Stomach (tissue), 9 donors: ENCODE results near the gene SHANK1. TPM values are rescaled to one million over a fixed set of nuclear protein-coding genes. Genes with fewer than 3 reads are reported as not detected.

ENCODE experiments used
- DNase-seq, 2 donors: peaks; one replicate each; pipeline versions ENCODE4 v3.0.0 to v3.0.0-alpha.2; 2013 to 2019
- H3K27ac ChIP-seq, 5 donors: fragments of 200-600 bp in 4 of 5; sonication (generic) in 4 of 5; one replicate each; pipeline ENCODE4 v1.5.1; 2013 to 2019; ENCODE audit warnings: mild to moderate bottlenecking in 1 of 5, moderate library complexity in 1 of 5
- H3K27me3 ChIP-seq, 3 donors: fragments of 200-600 bp; sonication (generic); one replicate each; pipeline ENCODE4 v1.5.1; 2017 to 2019; ENCODE audit warnings: mixed run types in 1 of 3
- H3K36me3 ChIP-seq, 4 donors: fragments of 200-600 bp; sonication (generic); 1 replicate in 3 of 4; 2 replicates in 1 of 4; pipeline ENCODE4 v1.5.1; 2016 to 2019
- H3K4me1 ChIP-seq, 4 donors: fragments of 200-600 bp; sonication (generic); one replicate each; pipeline ENCODE4 v1.5.1; 2016 to 2019
- H3K4me3 ChIP-seq, 4 donors: fragments of 200-600 bp; sonication (generic) in 3 of 4; one replicate each; pipeline ENCODE4 v1.5.1; 2016 to 2019; ENCODE audit warnings: mild to moderate bottlenecking in 1 of 4
- H3K9me3 ChIP-seq, 4 donors: fragments of 200-600 bp; sonication (generic); one replicate each; pipeline ENCODE4 v1.5.1; 2016 to 2019
- EP300 ChIP-seq: sonication (generic); formaldehyde crosslinking; IDR thresholded peaks from one replicate; pipeline ENCODE4 v1.6.1; 2017; ENCODE audit warnings: antibody characterized with exemption
- POLR2A ChIP-seq, 4 donors: fragments of 450-650 bp; IDR thresholded peaks; one replicate each; pipeline ENCODE4 v1.6.1; 2016; ENCODE audit warnings: antibody characterized with exemption in 4 of 4, control low read depth in 2 of 4, mild to moderate bottlenecking in 1 of 4, moderate library complexity in 1 of 4
- POLR2AphosphoS5 ChIP-seq, 3 donors: sonication (generic); formaldehyde crosslinking; IDR thresholded peaks; one replicate each; pipeline ENCODE4 v1.6.1; 2016; ENCODE audit warnings: antibody characterized with exemption in 3 of 3
- WGBS, 5 donors: extraction: QIAGEN DNeasy Blood & Tissue Kit in 3 of 5; methylation state at CpG; one replicate each; pipeline versions ENCODE4 v1.1.5 to v1.1.7; 2013 to 2018; 5-methylcytosine and 5-hydroxymethylcytosine counted together
- intact Hi-C: fragments of 100-400 bp; cut with DNase I; formaldehyde crosslinking; loops from one replicate; pipeline ENCODE4 v1.15.1; 2023; ENCODE audit warnings: low total_unique reads
- polyA plus RNA-seq, 3 donors: library from polyadenylated mRNA; stranded (reverse); fragments of 200-250 nt; gene quantifications; one replicate each; pipeline ENCODE4 v1.2.3, GENCODE V29; 2013
- total RNA-seq, 5 donors: library from RNA; depleted of rRNA; stranded (reverse); fragments of >200 nt; gene quantifications; one replicate each; pipeline versions ENCODE4 v1.1.0 to v1.2.3, GENCODE V29; 2014 to 2016
- TF ChIP-seq, protein P1 (sequence below), 7 experiments: fragments of 450-650 bp in 4 of 7; fragments of 200-600 bp in 3 of 7; sonication (generic) in 3 of 7; IDR thresholded peaks; one replicate each; pipeline ENCODE4 v1.5.1; 2016 to 2019; ENCODE audit warnings: antibody characterized with exemption in 7 of 7, control low read depth in 2 of 7, mild to moderate bottlenecking in 1 of 7
- donor health status: healthy with polysubstance abuse.
- donor health status: Bipolar disorder and iron deficiency.
- donor health status: healthy.

The SHANK1 gene
- total and polyA plus RNA-seq, 8 donors = 0.15 to 1.5 (median 0.67) TPM; not detected in 4

DNA sequence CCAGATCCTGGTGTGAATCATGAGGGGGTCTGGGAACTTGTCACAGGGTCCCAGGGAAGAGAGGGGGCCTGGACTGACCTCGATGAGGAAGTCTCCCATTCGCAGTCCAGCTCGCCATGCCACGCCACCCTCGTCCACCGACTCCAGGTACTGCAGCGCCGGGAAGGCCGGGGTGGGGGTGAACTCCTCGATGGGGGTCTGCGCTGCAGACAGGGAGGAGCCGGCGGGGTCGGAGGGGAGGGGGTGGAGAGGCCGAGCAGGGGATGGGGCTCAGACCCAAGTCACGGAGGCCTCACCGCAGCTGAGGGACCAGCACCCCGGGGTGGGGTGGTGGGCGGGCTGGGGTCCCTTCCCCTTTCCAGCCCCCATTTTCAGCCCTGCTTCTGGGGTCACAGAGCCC, 30.8 kb downstream of the SHANK1 start:
- 55 to 82% (median 63%) methylated on average over 14 to 19 of the region's 19 CpGs for WGBS, 5 donors

DNA sequence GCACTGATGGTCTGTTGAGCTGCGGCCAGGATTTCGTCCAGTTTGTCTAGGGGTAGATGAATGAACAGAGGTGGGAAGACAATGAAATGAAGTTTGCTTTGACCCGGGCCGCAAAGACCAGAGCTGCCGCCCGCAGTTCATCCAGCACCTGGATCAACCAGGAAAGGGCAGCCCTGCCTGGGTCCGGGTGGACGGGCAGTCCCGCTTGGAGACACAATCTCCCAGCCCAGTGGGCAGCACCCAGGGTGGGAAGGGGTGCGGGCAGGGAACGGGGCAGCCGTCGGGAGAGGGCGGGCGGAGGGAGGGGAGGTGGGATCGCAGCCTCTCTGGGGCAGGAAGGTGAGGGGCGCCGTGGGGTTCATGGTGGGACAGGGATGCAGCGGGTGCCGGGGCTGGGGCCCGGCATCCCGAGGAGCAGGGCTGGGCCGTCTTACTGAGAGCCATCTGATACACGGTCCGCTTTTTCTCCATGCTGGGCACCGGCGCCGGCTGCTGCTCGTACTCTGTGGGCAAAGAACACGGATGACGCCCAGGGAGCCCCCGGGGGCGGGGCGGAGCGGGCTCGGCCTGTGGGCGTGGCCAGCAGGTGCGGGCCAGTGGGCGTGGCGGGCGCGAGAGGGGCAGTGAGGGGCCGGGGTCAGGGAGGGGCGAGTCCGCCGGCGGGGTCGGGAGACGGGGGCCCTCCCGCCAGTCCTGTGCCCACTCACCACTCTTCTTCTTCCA, 33.1 kb downstream of the SHANK1 start:
- Histone ChIP-seq H3K9me3 (no peaks in the 10 kb centered on the region), H3K27me3 (peaks cover 15 to 98% (median 47%) of the 10 kb centered on the region in 3 donors), H3K4me1 (no peaks in the 10 kb centered on the region), H3K36me3 (no peaks in the 10 kb centered on the region), H3K4me3 (no peak overlapping the region), H3K27ac (no peak overlapping the region)
- TF ChIP-seq EP300 (no peak), POLR2AphosphoS5 (IDR thresholded peaks at IDR 0.05) (no peak), POLR2A (IDR thresholded peaks at IDR 0.05) (no peak)
- TF ChIP-seq, protein P1, sequence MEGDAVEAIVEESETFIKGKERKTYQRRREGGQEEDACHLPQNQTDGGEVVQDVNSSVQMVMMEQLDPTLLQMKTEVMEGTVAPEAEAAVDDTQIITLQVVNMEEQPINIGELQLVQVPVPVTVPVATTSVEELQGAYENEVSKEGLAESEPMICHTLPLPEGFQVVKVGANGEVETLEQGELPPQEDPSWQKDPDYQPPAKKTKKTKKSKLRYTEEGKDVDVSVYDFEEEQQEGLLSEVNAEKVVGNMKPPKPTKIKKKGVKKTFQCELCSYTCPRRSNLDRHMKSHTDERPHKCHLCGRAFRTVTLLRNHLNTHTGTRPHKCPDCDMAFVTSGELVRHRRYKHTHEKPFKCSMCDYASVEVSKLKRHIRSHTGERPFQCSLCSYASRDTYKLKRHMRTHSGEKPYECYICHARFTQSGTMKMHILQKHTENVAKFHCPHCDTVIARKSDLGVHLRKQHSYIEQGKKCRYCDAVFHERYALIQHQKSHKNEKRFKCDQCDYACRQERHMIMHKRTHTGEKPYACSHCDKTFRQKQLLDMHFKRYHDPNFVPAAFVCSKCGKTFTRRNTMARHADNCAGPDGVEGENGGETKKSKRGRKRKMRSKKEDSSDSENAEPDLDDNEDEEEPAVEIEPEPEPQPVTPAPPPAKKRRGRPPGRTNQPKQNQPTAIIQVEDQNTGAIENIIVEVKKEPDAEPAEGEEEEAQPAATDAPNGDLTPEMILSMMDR (IDR thresholded peaks at IDR 0.05) = no peak
- intact Hi-C loops = no loop called here
- 11 to 20% (median 14%) methylated on average over 30 to 50 of the region's 50 CpGs for WGBS, 5 donors
- DNase-seq = no peak

More for the DNA sequence above, 30.8 kb downstream of the SHANK1 start:
- intact Hi-C loops = no loop called here
- DNase-seq = no peak
- Histone ChIP-seq H3K36me3 (no peaks in the 10 kb centered on the region), H3K27me3 (peaks cover 20 to 100% (median 62%) of the 10 kb centered on the region in 3 donors), H3K4me3 (no peak overlapping the region), H3K27ac (no peak overlapping the region), H3K4me1 (no peaks in the 10 kb centered on the region), H3K9me3 (no peaks in the 10 kb centered on the region)
- TF ChIP-seq EP300 = no peak
- no peak for TF ChIP-seq POLR2AphosphoS5 (IDR thresholded peaks at IDR 0.05)
- TF ChIP-seq, protein P1 (IDR thresholded peaks at IDR 0.05) = no peak
- no peak for TF ChIP-seq POLR2A (IDR thresholded peaks at IDR 0.05)

DNA sequence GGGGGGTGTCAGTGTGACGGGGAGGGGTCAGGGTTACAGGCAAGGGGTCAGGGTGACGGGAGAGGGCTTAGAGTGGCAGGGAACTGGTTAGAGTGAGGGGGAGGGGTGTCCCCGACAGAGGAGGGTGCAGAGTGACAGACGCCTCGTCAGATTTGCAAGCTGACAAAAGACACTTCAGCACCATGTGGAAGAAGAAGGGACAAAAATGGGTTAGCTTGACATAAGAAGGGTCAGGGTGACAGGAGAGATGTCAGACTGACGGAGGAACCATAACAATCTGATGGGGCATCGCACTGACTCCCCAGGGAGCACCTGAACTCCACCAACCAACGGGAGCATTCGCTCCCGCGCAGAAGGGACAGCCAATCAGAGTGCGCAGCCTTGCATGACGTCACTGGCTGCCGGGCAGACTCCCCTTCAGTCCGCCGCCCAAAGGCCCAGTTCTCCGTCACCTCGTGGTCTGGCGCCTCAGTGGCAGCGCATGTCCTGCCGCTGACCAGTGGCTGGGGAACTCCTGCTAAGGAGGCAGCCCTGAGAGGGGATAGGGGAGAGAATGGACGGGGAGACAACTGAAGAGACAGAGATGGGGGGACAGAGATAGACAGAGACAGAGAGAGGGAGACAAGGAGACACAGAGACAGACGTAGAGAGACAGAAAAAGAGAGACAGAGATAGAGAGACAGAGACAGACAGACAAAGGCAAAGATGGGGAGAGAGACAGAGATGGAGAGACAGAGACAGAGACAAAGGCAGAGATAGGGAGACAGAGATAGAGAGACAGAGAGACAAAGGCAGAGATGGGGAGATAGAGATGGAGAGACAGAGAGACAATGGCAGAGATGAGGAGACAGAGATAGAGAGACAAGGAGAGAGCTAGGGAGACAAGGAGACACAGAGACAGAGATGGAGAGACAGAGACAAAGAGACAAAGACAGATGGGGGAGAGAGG, 40.2 kb downstream of the SHANK1 start:
- H3K4me1 ChIP-seq = peaks cover 0 to 7% (median 3%) of the 10 kb centered on the region in 4 donors
- H3K27me3 ChIP-seq = peaks cover 0 to 93% (median 13%) of the 10 kb centered on the region in 3 donors
- H3K9me3 ChIP-seq = peaks cover 0 to 10% (median 7%) of the 10 kb centered on the region in 4 donors
- H3K4me3 ChIP-seq = no peak overlapping the region
- no peak for TF ChIP-seq POLR2A (IDR thresholded peaks at IDR 0.05)
- no peak overlapping the region for H3K27ac ChIP-seq
- 8 to 16% (median 14%) methylated on average over 23 of the region's 23 CpGs for WGBS, 5 donors
- no peaks in the 10 kb centered on the region for H3K36me3 ChIP-seq
- intact Hi-C loops = no loop called here
- DNase-seq = peak; percentile 79 to 89

DNA sequence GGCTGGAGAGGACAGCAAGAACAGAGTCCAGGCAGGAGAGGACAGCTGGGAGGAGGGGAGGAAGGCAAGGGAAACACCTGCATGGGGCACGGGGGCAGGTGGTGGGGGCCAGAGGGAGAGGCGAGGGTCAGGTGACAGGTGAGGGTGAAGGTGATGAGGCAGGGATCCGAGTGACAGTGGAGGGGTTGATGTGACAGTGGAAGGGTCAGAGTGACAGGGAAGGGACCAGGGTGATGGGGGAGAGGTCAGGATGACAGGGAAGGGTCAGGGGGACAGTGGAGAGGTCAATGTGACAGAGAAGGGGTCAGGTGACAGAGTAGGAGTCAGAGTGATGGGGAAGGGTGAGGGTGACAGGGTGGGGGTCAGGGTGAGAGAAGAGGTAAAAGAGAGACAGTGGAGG, 41.3 kb downstream of the SHANK1 start:
- Histone ChIP-seq H3K4me3 (no peak overlapping the region), H3K4me1 (peaks cover 0 to 7% (median 3%) of the 10 kb centered on the region in 4 donors), H3K27me3 (peaks cover 0 to 93% (median 13%) of the 10 kb centered on the region in 3 donors), H3K27ac (no peak overlapping the region), H3K9me3 (peaks cover 0 to 10% (median 7%) of the 10 kb centered on the region in 4 donors), H3K36me3 (no peaks in the 10 kb centered on the region)
- intact Hi-C loops = no loop called here
- WGBS, 5 donors = 43 to 59% (median 57%) methylated on average over 3 of the region's 3 CpGs
- no peak for DNase-seq
- TF ChIP-seq POLR2A (IDR thresholded peaks at IDR 0.05) = no peak

DNA sequence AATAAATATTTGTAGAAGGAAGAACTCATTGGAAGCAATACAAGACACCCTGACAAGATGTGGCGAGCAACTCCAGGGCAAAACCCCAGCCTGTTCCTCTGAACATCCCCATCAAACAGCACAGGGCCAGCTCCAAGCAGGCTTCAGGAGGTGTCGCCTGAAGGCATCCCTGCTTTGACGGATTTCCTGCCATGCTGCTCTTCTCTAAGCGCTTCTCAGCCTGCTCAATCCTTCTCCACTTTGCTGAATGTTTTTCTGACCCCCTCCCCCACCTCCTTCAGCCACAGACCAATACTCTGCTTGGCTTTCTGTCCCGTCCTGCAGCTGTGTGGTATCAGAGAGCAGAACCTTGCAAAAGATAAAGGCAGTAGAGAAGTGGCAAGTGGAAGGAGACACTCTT, 42.0 kb downstream of the SHANK1 start:
- WGBS, 5 donors = 39 to 49% (median 46%) methylated on average over 5 of the region's 5 CpGs
- Histone ChIP-seq H3K9me3 (peaks cover 0 to 10% (median 7%) of the 10 kb centered on the region in 4 donors), H3K27ac (no peak overlapping the region), H3K4me3 (no peak overlapping the region), H3K36me3 (no peaks in the 10 kb centered on the region), H3K27me3 (peaks cover 0 to 93% (median 19%) of the 10 kb centered on the region in 3 donors), H3K4me1 (peaks cover 0 to 7% (median 3%) of the 10 kb centered on the region in 4 donors)
- TF ChIP-seq, protein P1 (IDR thresholded peaks at IDR 0.05) = no peak
- TF ChIP-seq EP300 = no peak
- TF ChIP-seq POLR2AphosphoS5 (IDR thresholded peaks at IDR 0.05) = no peak
- TF ChIP-seq POLR2A (IDR thresholded peaks at IDR 0.05) = no peak
- intact Hi-C loops = no loop called here
- no peak for DNase-seq
